Heart right ventricle (tissue), 16 donors: Measurements from ENCODE around the gene HOXA9. TPM values are rescaled to one million over a fixed set of nuclear protein-coding genes. Genes with fewer than 3 reads are reported as not detected.

Source experiments
- ATAC-seq, 8 donors: fragments of 200-7000 bp; cut with Tn5 transposase; one replicate each; pipeline ENCODE4 v1.9.1; 2020; ENCODE audit warnings: mild to moderate bottlenecking in 8 of 8, moderate library complexity in 8 of 8, moderate number of reproducible peaks in 1 of 8
- DNase-seq, 2 donors: peaks; one replicate each; pipeline ENCODE4 v3.0.0-alpha.2; 2020
- H3K27ac ChIP-seq, 10 donors: fragments of 200-600 bp; sonication (generic) in 2 of 10; one replicate each; pipeline versions ENCODE4 v1.5.0 to v1.8.0; 2020 to 2022; ENCODE audit warnings: mild to moderate bottlenecking in 3 of 10
- H3K27me3 ChIP-seq, 7 donors: fragments of 200-600 bp; one replicate each; pipeline ENCODE4 v1.8.0; 2021 to 2022; ENCODE audit warnings: mild to moderate bottlenecking in 2 of 7
- H3K36me3 ChIP-seq, 9 donors: fragments of 200-600 bp; sonication (generic) in 1 of 9; one replicate each; pipeline versions ENCODE4 v1.5.0 to v1.8.0; 2020 to 2022; ENCODE audit warnings: mild to moderate bottlenecking in 2 of 9
- H3K4me1 ChIP-seq, 9 donors: fragments of 200-600 bp; sonication (generic) in 1 of 9; one replicate each; pipeline versions ENCODE4 v1.5.0 to v1.8.0; 2020 to 2022; ENCODE audit warnings: mild to moderate bottlenecking in 4 of 9
- H3K4me3 ChIP-seq, 10 donors: fragments of 200-600 bp; sonication (generic) in 2 of 10; one replicate each; pipeline versions ENCODE4 v1.5.0 to v1.8.0; 2020 to 2022; ENCODE audit warnings: mild to moderate bottlenecking in 7 of 10, moderate library complexity in 2 of 10
- H3K9me3 ChIP-seq, 11 donors: fragments of 200-600 bp in 10 of 11; sonication (generic) in 2 of 11; one replicate each; pipeline versions ENCODE4 v1.5.0 to v1.8.0; 2013 to 2022; ENCODE audit warnings: mild to moderate bottlenecking in 2 of 11, control low read depth in 1 of 11, moderate library complexity in 1 of 11
- CTCF ChIP-seq, 9 donors: fragments of 200-600 bp; sonication (generic) in 2 of 9; IDR thresholded peaks; one replicate each; pipeline versions ENCODE4 v1.5.0 to v1.8.0; 2021 to 2022; ENCODE audit warnings: antibody characterized with exemption in 9 of 9, mild to moderate bottlenecking in 5 of 9, moderate library complexity in 1 of 9
- WGBS, 2 donors: extraction: QIAGEN DNeasy Blood & Tissue Kit; methylation state at CpG; one replicate each; pipeline ENCODE4 v1.1.7; 2013; ENCODE audit warnings: inconsistent platforms in 1 of 2; 5-methylcytosine and 5-hydroxymethylcytosine counted together
- intact Hi-C, 10 donors: fragments of 100-400 bp; cut with DNase I; formaldehyde crosslinking; loops; one replicate each; pipeline versions ENCODE4 v1.11.1 to v1.14.2; 2022
- polyA plus RNA-seq, 2 donors: library from polyadenylated mRNA; stranded (reverse); fragments of 200-250 nt; gene quantifications; one replicate each; pipeline ENCODE4 v1.2.3, GENCODE V29; 2013
- total RNA-seq, 10 donors: library from RNA; stranded (reverse); fragmentation: NEBNext Ultra II Directional in 3 of 10; extraction: Animal tissue kit (Norgen Biotek cat#: 25700) in 3 of 10; gene quantifications; one replicate each; pipeline versions ENCODE4 v1.2.1 to v1.2.4, GENCODE V29; 2021 to 2023
- donor health status: Arrhythmogenic right ventricular cardiomyopathy.
- donor health status: ischemic (EF 13 %, LVEDD 7.1; RV severe dilation, severe dysfunction).
- donor health status: healthy with polysubstance abuse.
- donor health status: DM: no; HTN: yes; CAD: no.
- donor health status: DM: no; HTN: no; CAD: no.
- donor health status: ischemic (EF 25% LVEDD 6.9; RV normal size, moderate dysfunction).
- donor health status: ischemic (EF 25% LVEDD 5.7; RV mildly dilated, moderate dysfunction).
- donor health status: healthy.
- donor health status: DM: yes; HTN: yes; CAD: no.
- donor health status: Ischemic cardiomyopathy.
- donor health status: ischemic (EF 35%, LVEDD 5.7; RV mildly dilated, moderate dysfunction).
- donor health status: nonischemic (EF 11% LVEDD 7.7; RV severe dilation, severe dysfunction).
- donor health status: DM: yes; HTN: yes; CAD: no.
- donor health status: PGD.
- donor health status: ischemic (EF 29% LVEDD 5.4; RV normal size, mild dysfunction).
- donor health status: nonischemic (EF 23%, LVEDD 6.1; RV moderate dilation, normal function).

Gene HOXA9
- total and polyA plus RNA-seq, 12 donors = not detected

GRCh38 chr7:27123477-27124053 lies 41.8 kb downstream of the HOXA9 start:
- peaks cover 13 to 99% (median 98%) of the 10 kb centered on the region in 7 donors for H3K27me3 ChIP-seq
- H3K4me1 ChIP-seq = no peaks in the 10 kb centered on the region
- DNase-seq = no peak
- intact Hi-C loops = no loop called here
- no peak overlapping the region for H3K27ac ChIP-seq
- TF ChIP-seq CTCF (IDR thresholded peaks at IDR 0.05) = no peak
- H3K36me3 ChIP-seq = no peaks in the 10 kb centered on the region
- H3K4me3 ChIP-seq = no peak overlapping the region
- H3K9me3 ChIP-seq = no peaks in the 10 kb centered on the region
- WGBS, 2 donors = 24 to 29% methylated on average over 26 of the region's 26 CpGs
- ATAC-seq = no peak

- Histone ChIP-seq H3K27ac (peak overlapping the region in 1 of 10 donors; percentile 11), H3K36me3 (no peaks in the 10 kb centered on the region), H3K4me1 (peaks cover 0 to 4% (median 0%) of the 10 kb centered on the region in 9 donors), H3K4me3 (peak overlapping the region in 1 of 10 donors; percentile 12), H3K27me3 (peaks cover 13 to 99% (median 98%) of the 10 kb centered on the region in 7 donors), H3K9me3 (no peaks in the 10 kb centered on the region)
- 16 to 27% methylated on average over 14 of the region's 14 CpGs for WGBS, 2 donors
- intact Hi-C loops = no loop called here
- no peak for DNase-seq
- no peak for TF ChIP-seq CTCF (IDR thresholded peaks at IDR 0.05)
- no peak for ATAC-seq
These were observed 42.3 kb downstream of the HOXA9 start for GRCh38 chr7:27123007-27123476.

- Histone ChIP-seq H3K4me3 (peak overlapping the region in 5 of 10 donors; percentile 2 to 36 (median 12)), H3K4me1 (peaks cover 0 to 6% (median 0%) of the 10 kb centered on the region in 9 donors), H3K36me3 (no peaks in the 10 kb centered on the region), H3K27ac (peak overlapping the region in 3 of 10 donors; percentile 12 to 68 (median 62)), H3K9me3 (no peaks in the 10 kb centered on the region), H3K27me3 (peaks cover 18 to 99% (median 98%) of the 10 kb centered on the region in 7 donors)
- DNase-seq (no peak), ATAC-seq (no peak)
- intact Hi-C loops = no loop called here
- WGBS, 2 donors = 8 to 17% methylated on average over 42 of the region's 42 CpGs
- TF ChIP-seq CTCF (IDR thresholded peaks at IDR 0.05) = no peak
These were observed 43.0 kb downstream of the HOXA9 start for GRCh38 chr7:27122077-27122910.

GRCh38 chr7:27121684-27122076 lies 43.7 kb downstream of the HOXA9 start:
- TF ChIP-seq CTCF (IDR thresholded peaks at IDR 0.05) = no peak
- Histone ChIP-seq H3K27ac (peak overlapping the region in 3 of 10 donors; percentile 12 to 68 (median 62)), H3K4me1 (peaks cover 0 to 6% (median 0%) of the 10 kb centered on the region in 9 donors), H3K9me3 (no peaks in the 10 kb centered on the region), H3K4me3 (peak overlapping the region in 3 of 10 donors; percentile 12 to 36 (median 23)), H3K36me3 (no peaks in the 10 kb centered on the region), H3K27me3 (peaks cover 18 to 99% (median 98%) of the 10 kb centered on the region in 7 donors)
- WGBS, 2 donors = 19 to 34% methylated on average over 7 of the region's 7 CpGs
- intact Hi-C loops = no loop called here
- DNase-seq = no peak
- ATAC-seq = no peak
